ENCODE data around the gene TIAM1.

TIAM1 gene

GRCh38 chr21:31281561-31281960 is 62.5 kb downstream of the TIAM1 start:
- DNase-seq = no peak

DNA sequence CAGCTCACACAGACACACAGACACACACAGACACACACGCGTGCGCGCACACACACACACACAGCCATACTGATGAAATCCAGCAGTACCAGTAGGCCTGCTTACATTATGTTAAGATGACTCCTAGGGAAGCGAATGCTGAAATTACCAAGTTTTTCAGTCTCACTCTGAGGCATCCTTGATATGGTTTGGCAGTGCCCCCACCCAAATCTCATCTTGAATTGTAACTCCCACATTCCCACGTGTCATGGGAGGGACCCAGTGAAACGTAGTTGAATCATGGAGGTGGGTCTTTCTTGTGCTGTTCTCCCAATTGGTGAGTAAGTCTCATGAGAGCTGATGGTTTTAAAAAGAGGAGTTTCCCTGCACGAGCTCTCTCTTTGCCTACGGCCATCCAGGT is 64.1 kb downstream of the TIAM1 start:
- DNase-seq = no peak

DNA sequence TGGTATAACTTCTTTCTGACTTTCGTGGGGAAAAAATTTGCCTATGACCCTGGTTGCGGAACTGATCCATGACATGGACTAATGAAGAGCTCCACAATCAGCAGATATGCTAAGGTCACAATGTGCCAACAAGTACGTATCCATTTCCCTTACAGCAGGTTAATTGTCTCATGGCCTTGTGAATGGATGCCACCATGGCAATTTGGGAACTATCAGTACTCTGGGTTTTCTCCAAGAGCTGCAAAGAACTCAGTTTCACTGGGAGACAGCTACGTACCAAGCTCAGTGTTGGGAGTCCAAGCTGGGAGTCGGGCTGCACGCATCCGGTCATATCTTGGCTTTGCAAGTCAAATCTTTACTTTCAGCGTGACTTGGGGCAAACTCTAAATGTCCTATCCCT is 64.8 kb downstream of the TIAM1 start:
- no peak for DNase-seq

DNA sequence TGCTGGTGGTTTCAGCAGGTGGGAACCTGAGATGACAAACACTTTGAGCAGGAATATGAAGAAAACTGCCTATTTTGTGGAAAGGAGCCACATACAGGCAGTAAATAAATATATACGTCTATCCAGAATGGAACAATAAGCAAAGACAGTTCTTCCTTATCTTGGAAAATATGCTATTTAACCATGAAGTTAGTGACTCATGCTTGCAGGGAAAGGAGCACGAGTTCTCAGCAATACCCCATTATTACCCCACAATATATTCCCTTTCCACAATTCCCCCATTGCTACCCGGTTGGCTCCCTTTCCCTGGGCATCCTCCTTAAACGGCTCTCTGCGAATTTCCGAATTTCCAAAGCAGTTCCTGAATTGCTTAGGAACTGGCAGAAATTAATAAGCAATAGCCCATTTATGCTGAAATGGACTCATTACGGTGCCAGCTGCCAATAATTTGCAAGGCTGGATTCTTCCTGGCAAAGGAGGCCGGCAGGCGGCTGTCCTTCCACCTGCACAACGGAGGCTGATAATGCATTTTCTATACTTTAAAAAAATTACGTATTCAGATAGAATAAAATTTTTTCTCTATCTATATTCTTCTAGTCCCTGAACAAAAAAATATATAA is 65.4 kb downstream of the TIAM1 start:
- DNase-seq = no peak

- DNase-seq = no peak
Observed at GRCh38 chr21:31276663-31277062, 67.4 kb downstream of the TIAM1 start.

DNA sequence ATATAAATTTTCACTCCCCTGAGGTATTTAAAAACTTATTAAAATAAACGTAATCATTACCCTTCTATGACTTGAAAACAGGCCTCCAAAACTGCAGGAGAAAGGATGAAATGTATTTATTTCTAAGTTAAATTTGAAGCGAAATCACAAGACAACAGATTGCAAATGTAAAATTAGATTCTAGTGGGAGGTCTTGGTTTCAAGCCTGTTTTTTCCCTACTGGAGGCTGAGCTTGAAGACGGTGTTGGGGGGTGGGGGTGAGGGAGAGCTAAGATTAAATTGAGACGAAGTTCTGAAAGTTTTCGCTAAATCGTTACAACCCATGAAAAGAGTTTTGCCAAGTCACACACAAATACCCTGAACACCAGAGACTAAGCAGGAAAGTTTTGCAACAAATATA is 68.2 kb downstream of the TIAM1 start:
- DNase-seq = no peak

DNA sequence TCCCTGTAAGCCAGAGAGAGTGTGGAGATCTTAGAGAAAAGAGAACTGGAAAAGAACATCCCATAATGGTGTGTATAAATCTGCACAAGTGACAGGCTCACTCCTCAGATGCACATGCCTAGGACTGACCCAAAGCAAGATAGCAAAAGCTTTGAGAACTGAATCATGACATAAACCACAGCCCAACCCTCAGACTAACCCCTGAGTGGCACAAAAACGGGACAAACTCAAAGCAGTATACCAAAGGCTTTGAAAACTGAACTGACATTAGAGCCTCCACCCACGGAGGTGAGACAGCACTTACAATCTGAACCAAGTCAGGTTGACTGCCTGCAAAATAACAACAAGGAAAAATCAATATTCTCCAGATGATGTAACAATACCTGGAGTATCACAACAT is 70.8 kb downstream of the TIAM1 start:
- DNase-seq = no peak

GRCh38 chr21:31268090-31268489 is 76.0 kb downstream of the TIAM1 start:
- DNase-seq = no peak

- DNase-seq = no peak
Observed at GRCh38 chr21:31267644-31268043, 76.4 kb downstream of the TIAM1 start.

- no peak for DNase-seq
Observed at GRCh38 chr21:31266241-31266640, 77.8 kb downstream of the TIAM1 start.

- DNase-seq = no peak
Observed at GRCh38 chr21:31265366-31266013, 78.6 kb downstream of the TIAM1 start.

DNA sequence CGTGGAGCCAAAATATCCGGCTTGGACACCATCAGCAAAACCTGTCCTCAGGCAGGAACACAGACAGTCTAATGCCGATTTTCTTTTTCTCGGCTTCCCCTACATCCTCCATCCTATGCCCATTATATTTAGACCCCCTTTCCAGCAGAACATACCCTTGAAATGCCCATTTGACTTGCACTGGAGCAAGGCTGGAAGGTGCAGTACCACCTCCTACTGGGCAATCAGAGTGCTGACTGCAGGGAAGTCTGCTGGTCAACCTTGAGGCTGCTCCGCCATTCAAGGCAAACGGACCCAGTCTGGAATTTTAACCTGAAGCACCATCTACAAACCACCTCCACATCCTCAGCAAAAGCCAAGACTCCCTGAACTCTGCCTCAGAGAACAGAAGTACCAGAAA is 79.5 kb downstream of the TIAM1 start:
- DNase-seq = no peak

DNA sequence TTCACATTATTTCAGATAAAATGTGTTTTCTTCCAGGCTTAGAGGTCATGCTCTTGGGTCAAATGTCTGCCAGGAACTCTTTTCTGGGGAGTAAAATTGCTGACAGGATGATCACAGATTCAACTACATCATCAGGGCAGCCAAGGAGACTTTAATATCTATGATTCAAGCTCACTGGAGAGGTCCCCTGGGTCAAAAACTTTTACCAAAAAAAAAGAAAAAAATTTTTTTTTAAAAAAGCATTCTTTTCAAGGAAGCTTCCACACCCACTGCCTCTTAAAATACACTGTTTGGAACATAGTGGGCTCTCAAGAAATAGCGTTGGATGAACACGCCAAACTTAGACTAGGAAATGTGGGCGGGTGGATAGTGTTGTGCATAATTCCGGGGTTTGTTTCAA is 81.3 kb downstream of the TIAM1 start:
- DNase-seq = no peak

DNA sequence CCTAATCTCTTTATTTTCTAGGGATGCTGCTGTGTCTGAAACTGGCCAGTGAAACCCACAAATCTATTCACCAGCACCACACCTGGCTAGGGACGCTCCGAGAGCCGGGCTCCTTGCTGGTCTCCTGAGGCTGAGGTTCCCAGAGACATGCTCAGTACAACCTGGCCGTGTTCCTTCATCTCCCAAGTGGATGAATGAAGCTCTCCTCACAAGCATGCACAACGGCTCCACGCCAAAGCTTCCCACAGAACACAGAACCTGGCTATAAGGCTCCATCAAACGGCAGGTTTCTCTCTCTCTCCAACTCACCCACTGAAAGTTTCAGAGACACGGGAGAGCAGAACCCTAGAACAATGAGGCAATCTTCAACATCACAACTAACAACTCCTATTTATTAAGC is 82.3 kb downstream of the TIAM1 start:
- DNase-seq = no peak

- DNase-seq = no peak
Observed at GRCh38 chr21:31260790-31261189, 83.3 kb downstream of the TIAM1 start.

DNA sequence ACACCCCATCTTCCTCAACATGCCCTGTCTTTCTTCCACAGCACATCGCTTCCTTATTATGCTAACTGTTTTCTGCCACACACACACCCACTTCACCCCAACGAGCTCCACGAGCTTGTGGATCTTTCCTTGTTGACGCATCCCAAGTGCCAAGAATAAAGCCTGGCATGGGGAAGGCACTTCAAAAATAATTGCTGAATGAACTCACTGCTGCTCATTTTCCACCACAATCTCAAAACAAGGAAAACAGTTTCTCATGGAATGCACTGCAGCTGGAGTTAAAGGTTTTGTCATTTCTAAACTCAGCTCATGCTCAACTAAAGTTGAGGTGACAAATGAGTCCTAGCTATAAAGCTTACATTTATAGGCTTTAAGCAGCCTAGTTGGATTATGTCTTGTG is 86.0 kb downstream of the TIAM1 start:
- DNase-seq = no peak

DNA sequence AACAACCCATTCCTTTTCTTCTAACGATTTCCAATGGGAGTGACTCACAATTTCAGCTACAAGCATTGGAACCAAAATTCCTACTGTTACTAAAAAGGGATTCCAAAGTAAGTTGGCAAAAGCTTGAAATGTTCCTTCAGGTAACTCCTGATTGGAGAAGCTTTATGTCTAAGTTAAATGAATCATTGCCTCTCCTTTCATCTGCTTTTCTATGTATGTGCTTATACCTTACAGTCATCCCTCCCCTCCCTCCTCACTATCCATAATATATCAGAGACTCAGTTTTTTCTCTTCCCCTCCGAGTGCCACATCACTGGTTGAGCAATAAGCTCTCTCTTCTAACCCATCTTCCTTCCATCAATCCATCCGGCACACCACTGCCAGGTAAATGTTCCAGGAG is 86.8 kb downstream of the TIAM1 start:
- DNase-seq = no peak

- no peak for DNase-seq
Observed at GRCh38 chr21:31255896-31256295, 88.2 kb downstream of the TIAM1 start.

GRCh38 chr21:31255036-31255435 is 89.0 kb downstream of the TIAM1 start:
- no peak for DNase-seq

DNA sequence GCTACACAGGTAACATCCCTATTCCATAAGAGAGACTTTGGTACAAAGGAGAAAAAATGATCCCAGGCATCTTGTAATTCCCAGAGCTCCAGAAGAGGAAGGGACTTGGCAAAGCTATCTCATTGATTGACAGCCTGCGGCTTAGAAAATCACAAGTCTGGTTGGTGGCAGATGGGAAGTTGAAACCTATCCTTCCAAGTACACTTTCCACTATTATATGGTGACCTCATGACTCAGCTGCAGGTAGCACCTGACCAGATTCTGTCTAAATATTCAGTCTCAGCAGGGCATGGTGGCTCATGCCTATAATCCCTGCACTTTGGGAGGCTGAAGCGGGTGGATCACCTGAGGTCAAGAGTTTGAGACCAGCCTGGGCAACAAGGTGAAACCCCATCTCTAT is 89.9 kb downstream of the TIAM1 start:
- no peak for DNase-seq

DNA sequence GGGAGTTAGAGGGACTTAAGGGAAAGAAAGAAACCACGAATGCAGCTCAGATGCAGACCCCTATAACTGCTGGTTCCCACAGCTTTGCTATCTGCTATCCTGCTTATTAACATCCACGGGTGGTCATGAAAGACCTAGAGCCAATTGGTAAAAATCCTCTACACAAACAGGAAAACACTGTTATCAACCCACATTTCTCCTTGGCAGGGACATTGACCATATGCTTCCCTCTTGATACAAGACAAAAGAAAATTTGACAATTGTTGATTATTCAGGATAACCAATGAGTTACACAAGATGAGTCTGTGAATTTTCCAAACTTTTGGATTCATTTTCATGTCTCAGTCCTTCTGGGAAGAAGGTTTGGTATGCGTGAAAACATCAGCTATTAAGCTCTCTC is 90.4 kb downstream of the TIAM1 start:
- no peak for DNase-seq

DNA sequence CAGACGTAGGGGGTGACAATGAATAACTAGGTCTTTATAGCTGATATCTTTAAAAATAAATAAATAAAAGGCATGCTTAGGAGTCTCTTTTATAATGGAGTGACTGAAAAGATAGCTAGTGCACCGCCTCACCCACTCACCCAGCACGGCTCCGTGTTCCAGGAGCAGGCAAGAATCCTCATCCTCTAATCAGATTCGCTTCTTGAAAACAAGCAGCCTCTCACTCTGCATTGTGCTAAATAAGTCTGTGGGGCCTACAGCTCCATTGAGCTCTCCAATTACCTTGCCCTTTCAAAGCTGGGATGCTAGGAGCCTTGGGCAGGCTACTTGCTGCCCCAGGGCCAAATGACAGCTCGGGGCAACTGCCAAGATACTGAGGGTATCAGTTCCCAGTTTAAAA is 91.5 kb downstream of the TIAM1 start:
- no peak for DNase-seq

- no peak for DNase-seq
Observed at GRCh38 chr21:31252091-31252490, 92.0 kb downstream of the TIAM1 start.

DNA sequence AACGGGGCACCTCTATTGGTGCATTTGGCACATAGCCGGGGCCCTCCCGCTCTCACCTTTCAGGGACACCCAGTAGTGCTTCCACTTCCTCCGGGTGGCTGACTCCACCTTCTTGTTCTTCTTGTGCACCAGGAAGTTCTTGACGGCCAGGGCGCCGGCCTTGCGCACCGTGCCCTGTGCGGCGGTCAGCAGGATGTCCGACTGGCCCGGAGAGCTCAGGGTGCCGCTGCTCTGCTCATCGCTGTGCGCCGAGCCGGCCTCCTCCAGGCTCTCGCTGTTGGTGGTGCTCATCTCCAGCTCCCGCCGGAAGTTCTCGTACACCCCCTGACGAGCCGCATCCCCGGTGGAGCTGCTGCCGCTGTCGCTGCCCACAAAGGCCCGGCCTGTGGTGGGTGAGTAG is 92.4 kb downstream of the TIAM1 start:
- DNase-seq = no peak

- DNase-seq = peak; percentile 51
Observed at GRCh38 chr21:31248598-31248997, 95.5 kb downstream of the TIAM1 start.

All from fibroblast of skin of right quadriceps (primary cell).